ENCODE results near the gene KRTAP2-2.
"Not testable (repeated sequence)": the region's sequence is repeated elsewhere in the genome, so short reads cannot be mapped to it uniquely, and the experiment has no call there.

The KRTAP2-2 gene, protein sequence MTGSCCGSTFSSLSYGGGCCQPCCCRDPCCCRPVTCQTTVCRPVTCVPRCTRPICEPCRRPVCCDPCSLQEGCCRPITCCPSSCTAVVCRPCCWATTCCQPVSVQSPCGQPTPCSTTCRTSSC

DNA sequence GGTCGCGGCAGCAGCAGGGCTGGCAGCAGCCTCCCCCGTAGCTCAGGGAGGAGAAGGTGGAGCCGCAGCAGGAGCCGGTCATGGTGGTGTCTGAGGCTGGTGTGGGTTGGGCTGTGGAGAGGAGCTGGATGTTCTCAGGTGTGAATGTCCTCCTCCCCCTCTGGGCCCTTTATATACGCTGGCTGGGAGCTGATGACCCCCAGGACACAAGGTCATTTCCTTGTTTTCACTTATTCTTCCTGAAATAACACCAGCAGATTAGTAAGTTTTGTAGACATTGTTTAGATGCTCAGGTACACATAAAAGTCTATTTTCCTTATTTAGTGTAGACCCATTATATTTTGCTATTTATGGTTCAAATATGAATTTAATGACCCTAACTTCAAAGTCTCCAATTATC, at the start of gene KRTAP2-2:
Gene KRTAP2-2 (minus strand): TSS at position 101 of the 400 bp plus-strand sequence. CDS start 19 bp downstream, at position 82.
- not testable (repeated sequence) for DNase-seq

DNA sequence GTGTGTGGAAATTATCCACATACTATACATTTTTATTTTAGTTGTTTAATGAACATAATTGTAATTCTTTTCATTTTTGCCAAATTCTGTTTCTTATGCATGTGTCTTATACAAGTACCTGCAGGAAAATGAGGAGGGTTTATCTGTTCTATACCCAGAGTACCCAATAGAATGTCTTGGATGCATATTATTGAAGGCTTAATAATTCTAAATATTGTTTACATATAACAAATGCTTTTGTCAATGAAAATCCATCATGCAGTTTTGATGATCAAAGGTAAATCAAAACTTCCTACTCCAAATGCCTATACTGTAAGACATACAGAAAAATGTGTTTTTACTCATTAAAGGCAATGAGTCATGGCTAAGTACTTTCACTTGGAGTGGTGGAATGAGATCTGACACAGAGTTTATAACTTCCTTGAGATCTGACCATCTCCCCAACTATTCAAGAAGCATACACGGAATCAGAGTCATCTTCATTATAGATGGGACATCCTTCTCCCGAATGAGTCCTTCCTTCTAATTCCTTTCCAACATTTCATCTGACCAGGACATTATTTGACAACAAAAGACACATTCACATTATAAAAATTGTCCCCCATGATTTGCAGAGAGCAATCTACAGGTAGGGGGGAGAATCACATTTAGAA, 49.5 kb upstream of the KRTAP2-2 start:
- DNase-seq: not testable (repeated sequence)

DNA sequence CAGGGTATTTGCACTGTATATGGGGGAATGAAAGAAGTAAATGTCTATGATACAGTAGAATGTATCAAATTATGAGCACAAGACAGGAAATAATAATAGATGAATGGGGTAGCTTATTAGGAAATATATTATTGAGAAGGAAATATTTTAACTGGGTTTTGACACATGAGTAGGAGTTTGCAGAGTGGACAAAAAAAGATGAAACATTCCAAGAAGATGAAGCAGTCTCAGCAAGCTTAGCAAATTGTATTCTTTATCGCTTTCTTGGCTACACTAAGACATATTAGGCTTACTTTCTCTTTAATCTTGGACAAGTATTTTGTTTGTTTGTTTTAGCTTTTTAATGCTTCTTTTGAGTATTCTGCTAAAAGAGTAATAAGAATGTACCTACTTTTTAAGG, 48.9 kb upstream of the KRTAP2-2 start:
- no peak for DNase-seq

DNA sequence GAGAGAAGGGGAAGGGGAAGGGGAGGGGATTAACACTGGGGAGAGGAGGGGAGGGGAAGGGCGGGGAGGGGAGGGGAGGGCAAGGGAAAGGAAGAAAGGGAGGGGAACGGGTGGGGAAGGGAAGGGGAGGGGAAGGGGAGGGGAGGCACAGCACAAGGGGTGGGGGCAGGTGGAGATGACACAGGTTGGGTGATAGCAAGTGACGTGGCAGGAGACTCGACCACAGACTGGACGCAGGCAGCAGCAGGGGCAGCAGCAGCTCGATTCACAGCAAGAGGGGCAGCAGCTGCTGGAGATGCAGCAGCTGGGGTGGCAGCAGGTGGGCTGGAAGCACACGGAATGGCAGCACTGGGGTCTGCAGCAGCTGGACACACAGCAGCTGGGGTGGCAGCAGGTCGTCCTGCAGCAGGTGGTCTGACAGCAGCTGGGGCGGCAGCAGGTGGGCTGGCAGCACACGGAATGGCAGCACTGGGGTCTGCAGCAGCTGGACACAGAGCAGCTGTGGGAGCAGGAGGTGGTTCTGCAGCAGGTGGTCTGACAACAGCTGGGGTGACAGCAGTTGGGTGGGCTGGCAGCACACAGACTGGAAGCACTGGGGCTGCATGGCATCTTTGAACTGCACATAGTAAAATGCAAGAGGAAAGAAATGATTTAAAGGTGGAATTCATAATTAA, 46.7 kb upstream of the KRTAP2-2 start, which contains the start of gene KRTAP4-16:
Gene KRTAP4-16 (minus strand): TSS at position 624 of the 674 bp plus-strand sequence. CDS start 0 bp downstream, at position 624.
- DNase-seq: no peak

DNA sequence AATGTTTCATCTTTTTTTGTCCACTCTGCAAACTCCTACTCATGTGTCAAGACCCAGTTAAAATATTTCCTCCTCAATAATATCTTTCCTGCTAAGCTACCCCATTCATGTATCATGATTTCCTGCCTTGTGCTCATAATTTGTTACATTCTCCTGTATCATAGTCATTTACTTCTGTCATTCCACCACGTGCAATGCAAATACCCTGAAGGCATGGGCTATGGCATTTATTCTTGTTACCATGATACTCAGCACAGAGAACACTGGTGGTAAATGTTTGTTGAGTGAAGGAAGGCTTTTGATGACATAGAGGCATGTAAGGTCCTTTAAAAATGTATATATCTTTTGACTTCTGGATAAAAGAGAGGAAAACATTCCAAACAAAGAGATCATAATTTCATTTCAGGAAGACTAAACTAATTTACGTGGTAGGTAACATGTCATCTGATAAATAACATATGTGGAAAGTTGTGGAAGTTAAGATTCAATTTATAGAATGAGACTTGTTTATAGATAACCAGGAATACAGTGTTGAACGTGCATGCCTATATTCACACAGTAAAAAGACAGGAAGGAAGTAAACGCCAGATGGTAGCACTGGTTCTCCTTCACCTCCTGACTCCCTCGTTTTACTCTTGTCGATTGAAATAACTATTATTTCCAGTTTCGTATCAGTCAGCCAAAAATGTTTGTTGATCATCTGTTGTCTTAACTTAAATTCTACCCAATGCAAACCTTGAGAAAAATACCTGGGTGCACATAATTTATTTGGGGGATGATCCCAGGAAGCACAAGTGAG, 44.9 kb upstream of the KRTAP2-2 start:
- DNase-seq: peak; percentile 18

DNA sequence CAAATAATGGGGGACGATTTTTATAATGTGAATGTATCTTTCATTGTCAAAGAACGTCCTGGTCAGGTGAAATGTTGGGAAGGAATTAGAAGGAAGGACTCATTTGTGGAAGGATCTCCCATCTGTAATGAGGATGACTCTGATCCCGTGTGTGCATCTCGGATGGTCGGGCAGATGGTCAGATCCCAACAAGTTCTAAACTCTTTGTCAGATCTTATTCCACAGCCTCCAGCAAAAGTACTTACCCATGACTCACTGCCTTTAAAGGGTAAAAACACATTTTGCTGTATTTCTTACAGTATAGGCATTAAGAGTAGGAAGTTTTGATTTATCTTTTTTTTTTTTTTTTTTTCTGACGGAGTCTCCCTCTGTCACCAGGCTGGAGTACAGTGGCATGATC, 43.5 kb upstream of the KRTAP2-2 start:
- DNase-seq: no peak

DNA sequence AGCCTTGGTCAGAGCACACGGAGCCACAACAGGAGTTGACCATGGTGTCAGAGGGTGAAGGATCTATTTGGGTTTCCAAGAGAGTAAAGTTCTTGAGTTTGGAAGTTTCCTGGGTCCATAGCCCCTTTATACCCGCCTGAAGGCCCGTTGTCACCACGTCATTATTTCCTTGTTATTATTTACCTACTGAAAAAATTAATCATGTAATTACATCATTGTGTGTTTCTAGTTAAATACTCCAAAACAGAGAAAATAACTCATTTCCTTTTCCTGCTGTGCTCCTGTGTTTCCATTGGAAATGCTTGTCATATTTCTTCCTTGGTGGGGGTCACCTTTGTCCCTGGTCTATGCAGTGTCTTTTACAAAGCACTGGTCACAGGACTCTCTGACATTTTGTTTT, 43.0 kb upstream of the KRTAP2-2 start, which contains the start of gene KRTAP4-8:
Gene KRTAP4-8 (minus strand): TSS at position 101 of the 400 bp plus-strand sequence. CDS start 58 bp downstream, at position 43.
- no peak for DNase-seq

DNA sequence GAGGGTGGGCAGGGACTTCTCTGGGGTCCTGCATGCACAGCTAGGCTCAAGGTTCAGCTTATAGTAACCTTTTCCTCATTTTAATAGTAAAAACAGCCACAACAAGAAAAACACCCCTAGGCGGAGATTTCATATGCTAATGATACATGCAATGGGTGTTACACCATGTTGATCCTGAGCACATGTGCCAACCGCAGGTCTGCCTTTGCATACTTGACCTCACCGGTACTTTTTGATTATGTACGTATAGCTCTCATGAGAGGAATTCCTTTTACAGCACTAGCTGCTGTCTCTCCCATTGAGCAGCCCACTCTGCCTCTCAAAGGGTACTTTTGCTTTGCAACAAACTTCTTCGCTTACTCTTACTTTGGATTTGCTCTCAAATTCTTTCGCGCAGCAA, 41.0 kb upstream of the KRTAP2-2 start:
- no peak for DNase-seq

DNA sequence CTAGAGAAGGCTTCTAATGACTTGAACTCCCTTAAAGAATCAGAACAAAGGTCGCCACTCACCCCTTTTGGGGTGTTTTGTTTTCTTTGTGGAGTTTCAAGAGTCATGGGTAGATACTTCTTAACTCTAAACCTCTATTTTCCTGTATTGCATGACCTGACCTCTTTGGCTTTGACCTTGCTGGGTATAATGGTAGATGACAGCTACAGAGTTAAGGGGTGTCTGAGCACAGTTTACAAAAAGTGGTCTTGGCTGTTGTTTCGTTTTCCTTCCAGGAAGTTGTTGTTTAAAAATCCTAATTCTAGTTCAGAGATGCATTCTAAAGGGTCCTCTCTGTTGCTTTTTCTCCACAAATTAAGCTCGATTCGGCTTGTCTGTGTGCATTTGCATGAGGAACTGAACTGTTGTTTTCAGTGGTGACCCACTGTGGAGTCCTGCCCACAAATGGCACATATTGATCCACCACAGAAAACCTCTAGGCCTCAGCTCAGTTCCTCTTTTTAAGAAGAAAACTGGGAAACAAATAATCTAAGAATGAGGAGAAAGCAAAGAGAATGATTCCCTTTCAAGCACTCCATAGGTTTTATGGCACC, 33.8 kb upstream of the KRTAP2-2 start:
- DNase-seq: not testable (repeated sequence)

DNA sequence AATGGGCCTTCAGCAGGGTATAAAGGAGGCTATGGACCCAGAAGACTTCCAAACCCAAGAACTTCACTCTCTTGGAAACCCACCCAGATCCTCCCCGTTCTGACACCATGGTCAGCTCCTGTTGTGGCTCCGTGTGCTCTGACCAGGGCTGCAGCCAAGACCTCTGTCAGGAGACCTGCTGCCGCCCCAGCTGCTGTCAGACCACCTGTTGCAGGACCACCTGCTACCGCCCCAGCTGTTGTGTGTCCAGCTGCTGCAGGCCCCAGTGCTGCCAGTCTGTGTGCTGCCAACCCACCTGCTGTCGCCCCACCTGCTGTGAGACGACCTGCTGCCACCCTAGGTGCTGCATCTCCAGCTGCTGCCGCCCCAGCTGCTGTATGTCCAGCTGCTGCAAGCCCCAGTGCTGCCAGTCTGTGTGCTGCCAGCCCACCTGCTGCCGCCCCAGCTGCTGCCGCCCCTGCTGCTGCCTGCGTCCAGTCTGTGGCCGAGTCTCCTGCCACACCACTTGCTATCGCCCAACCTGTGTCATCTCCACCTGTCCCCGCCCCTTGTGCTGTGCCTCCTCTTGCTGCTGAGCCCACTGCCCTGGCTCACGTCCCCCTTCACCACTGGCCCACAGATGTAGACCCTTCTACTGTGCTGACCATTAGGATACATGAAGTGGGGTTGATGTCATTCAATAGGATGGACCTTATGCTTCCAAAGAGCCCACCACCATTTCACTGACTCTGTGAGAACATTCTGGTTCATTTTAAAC, 29.2 kb upstream of the KRTAP2-2 start, which contains the start of gene KRTAP4-7:
Gene KRTAP4-7 (plus strand): TSS at position 51 of the 757 bp plus-strand sequence. CDS start 57 bp downstream, at position 108.
- not testable (repeated sequence) for DNase-seq

DNA sequence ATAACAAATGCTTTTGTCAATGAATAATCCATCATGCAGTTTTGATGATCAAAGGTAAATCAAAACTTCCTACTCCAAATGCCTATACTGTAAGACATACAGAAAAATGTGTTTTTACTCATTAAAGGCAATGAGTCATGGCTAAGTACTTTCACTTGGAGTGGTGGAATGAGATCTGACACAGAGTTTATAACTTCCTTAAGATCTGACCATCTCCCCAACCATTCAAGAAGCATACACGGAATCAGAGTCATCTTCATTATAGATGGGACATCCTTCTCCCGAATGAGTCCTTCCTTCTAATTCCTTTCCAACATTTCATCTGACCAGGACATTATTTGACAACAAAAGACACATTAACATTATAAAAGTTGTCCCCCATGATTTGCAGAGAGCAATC, 28.4 kb upstream of the KRTAP2-2 start:
- not testable (repeated sequence) for DNase-seq

DNA sequence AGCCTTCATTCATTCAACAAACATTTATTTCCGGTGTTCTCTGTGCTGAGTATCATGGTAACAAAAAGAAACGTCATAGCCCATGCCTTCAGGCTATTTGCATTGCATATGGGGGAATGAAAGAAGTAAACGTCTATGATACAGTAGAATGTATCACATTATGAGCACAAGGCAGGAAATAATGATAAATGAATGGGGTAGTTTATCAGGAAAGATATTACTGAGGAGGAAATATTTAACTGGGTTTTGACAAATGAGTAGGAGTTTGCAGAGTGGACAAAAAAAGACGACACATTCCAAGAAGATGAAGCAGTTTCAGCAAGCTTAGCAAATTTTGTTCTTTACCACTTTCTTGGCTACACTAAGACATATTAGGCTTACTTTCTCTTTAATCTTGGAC, 27.6 kb upstream of the KRTAP2-2 start:
- DNase-seq: no peak

DNA sequence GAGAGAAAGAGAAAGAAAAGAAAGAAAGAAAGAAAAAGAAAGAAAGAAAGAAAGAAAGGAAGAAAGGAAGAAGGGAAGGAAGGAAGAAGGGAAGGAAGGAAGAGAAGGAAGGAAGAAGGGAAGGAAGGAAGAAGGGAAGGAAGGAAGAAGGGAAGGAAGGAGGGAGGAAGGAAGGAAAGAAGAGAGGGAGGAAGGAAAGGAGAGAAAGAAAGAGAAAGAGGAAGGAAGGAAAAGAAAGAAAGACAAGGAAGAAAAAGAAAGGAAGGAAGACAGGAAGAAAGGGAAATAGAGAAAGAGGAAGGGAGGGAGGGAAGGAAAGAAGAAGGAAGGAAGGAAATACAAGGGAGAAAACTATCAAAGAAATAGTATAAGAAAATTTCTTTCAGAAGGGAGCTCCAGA, 21.8 kb upstream of the KRTAP2-2 start:
- DNase-seq: no peak

DNA sequence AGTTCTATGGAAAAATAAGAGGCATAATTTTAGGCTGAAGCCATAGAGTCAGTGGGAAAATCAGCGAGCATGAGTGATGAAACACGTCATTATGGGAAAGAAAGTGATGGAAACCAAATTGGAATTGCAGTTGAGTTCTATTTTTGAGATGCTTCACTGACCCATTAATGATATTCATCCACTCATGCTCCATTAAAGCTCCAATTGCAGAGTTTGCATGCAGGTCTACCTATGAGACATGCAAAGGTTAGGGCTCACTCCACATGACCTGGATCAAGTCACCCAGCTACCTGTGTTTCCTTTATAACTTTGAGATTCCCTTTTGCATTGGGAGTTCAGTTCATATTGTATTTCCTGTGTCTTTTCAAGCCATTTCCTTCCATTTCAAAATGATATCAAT, 18.6 kb upstream of the KRTAP2-2 start:
- DNase-seq: no peak

DNA sequence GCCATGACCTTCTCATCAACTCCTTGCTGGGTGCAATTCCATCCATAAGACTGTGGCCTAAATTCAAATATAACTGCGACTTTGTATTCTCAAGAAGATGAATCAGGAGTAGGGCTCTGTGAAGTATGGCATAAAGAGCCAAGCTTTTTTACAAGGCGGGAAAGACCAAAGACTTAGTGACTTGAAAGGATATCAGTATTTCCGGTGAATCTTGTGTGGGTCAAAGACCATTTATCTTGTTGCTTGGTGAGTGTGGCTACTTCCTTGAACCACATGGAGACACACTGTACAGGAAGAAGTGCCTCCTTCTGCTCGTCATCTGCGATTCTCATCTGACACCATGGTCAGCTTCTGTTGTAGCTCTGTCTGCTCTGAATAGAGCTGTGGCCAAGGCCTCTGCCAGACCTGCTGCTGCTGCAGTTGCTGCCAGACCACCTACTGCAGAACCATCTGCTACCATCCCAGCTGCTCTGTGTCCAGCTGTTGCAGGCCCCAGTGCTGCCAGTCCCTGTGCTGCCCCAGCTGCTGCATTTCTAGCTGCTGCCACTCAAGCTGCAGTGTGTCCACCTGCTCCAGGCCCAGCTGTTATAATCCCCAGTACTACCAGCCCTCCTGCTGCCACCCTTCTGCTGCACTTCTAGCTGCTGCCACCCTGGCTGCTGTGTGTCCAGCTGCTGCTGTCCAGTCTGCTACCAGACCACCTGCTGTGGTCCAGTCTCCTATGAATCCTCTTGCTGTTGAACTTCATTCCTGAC, 16.8 kb upstream of the KRTAP2-2 start:
- DNase-seq: no peak

DNA sequence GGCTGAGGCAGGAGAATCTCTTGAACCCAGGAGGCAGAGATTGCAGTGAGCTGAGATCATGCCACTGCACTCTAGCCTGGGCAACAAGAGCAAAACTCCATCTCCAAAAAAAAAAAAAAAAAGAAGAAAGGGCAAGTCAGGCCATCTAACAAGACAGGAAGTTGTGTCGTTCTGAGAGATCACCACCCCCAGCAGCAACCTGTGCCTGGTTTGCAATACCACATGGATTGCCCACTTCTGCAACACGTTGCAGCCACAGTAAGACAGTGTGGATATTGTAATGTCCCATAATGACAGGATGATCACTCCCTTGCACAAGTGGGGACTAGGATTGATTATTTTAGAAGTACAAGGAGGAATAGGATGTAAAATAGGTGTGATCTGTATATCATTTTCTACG, 14.0 kb upstream of the KRTAP2-2 start:
- DNase-seq: no peak

DNA sequence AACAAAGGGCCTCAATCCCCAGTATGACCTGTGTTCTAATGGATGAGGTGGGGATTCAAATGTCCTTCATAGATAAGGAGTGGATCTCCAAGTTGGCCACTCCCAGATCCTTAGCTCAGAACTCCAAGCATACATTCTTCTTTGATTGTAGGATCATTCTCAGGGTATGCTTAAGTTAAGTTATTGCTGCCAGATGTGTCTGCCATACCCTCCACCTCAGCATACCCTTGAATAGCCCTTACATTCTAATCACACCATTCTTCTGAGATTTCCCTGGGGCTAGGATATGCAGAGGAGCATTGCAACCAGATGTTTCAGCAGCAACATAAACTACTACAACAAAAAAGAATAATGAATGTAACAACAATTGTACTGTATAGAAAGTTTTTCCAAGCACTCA, 12.3 kb upstream of the KRTAP2-2 start:
- DNase-seq: no peak

DNA sequence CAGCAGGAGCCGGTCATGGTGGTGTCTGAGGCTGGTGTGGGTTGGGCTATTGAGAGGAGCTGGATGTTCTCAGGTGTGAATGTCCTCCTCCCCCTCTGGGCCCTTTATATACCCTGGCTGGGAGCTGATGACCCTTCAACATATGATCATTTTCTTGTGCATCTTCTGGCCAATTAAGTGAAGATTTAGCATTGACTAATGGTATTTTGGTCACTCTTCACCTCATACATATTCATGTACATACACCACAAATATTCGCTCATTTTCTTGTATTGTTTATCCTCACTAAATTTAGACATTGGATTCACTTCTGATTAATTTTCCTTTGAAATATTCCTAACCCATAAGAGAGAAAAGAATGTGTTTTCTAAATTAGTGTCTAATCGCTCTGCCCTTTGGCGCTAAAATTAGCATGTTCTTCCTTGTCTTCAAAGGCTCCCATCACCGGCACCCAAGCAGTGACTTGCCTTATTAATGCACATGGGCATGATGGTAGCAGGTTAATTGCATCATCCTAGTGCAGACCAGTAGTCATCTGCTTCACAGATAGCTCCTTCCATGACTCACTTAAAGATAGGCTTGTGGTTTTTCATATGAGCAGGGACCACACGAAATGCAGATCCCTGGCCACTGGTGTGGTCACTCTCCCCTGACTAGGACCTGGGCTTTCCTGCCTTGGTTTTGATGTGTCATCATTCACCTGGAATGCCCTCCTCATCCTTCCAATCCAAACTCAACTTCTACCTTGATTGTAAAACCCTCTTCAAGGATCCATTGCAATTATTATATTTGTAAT, 11.0 kb upstream of the KRTAP2-2 start, which contains the start of gene KRTAP2-4:
Gene KRTAP2-4 (minus strand): TSS at position 51 of the 796 bp plus-strand sequence. CDS start 34 bp downstream, at position 17.
- DNase-seq: no peak

DNA sequence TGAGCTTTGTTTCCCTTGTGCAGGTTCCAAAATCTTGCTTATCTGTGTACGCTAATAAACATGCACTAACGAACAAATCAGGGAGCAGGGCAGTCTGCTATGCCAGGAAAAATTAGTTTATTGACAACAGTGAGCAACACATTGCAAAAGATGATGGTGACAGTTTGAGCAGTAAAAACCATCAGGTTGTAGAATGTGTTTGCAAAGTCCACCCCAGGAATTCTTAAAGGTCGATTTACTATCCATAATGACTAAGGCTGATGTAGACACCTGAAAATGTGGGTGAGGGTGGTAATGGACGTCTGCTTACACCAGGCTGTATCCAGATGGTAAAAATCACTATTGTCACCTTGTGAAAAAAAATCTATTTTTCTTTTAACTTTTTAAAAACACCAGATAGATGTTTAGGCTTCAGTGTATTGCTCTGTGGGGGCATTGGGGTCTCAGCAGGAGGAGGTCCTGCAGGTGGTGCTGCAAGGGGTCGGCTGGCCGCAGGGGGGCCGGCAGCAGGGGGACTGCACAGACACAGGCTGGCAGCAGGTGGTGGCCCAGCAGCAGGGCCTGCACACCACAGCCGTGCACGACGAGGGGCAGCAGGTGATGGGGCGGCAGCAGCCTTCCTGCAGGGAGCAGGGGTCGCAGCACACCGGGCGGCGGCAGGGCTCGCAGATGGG, 10.1 kb upstream of the KRTAP2-2 start:
- DNase-seq: not testable (repeated sequence)

Data from KG1 (cell line).